Measurements from ENCODE around the gene ZNF521. TPM values are rescaled to one million over a fixed set of nuclear protein-coding genes. Genes with fewer than 3 reads are reported as not detected.

ZNF521 gene
- total RNA-seq, 1 donor from 2014 or later = 41.6 TPM

DNA sequence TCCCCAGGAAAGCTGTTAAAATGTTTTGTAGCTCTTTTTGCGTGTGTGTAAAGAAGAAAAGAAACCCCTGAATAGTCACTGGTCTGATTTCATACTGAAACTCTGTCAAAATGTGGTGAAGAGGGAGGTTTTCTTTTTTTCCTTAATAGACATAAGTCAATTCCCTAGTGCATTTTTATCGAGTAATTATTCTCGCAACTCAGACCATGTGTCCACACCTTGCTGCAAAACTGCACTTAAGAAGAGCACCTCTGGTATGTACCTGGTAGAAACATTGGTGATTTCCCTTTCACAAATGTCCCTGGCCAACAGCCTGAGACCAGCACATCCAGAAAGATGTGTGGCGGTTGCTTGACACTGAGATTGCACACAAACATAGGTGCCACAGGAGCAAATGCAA is 159.9 kb downstream of the ZNF521 start:
- Histone ChIP-seq H3K9me3 (no peaks in the 10 kb centered on the region), H3K36me3 (no peaks in the 10 kb centered on the region), H3K27ac (no peak overlapping the region), H3K4me3 (no peak overlapping the region), H3K27me3 (no peaks in the 10 kb centered on the region), H3K4me1 (no peaks in the 10 kb centered on the region)
- intact Hi-C loops (cut with DNase I) = no loop called here
- TF ChIP-seq, protein P1, sequence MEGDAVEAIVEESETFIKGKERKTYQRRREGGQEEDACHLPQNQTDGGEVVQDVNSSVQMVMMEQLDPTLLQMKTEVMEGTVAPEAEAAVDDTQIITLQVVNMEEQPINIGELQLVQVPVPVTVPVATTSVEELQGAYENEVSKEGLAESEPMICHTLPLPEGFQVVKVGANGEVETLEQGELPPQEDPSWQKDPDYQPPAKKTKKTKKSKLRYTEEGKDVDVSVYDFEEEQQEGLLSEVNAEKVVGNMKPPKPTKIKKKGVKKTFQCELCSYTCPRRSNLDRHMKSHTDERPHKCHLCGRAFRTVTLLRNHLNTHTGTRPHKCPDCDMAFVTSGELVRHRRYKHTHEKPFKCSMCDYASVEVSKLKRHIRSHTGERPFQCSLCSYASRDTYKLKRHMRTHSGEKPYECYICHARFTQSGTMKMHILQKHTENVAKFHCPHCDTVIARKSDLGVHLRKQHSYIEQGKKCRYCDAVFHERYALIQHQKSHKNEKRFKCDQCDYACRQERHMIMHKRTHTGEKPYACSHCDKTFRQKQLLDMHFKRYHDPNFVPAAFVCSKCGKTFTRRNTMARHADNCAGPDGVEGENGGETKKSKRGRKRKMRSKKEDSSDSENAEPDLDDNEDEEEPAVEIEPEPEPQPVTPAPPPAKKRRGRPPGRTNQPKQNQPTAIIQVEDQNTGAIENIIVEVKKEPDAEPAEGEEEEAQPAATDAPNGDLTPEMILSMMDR (IDR thresholded peaks at IDR 0.05) = no peak
- no peak for DNase-seq (ENCODE audit: low spot score in 2 of 2)

DNA sequence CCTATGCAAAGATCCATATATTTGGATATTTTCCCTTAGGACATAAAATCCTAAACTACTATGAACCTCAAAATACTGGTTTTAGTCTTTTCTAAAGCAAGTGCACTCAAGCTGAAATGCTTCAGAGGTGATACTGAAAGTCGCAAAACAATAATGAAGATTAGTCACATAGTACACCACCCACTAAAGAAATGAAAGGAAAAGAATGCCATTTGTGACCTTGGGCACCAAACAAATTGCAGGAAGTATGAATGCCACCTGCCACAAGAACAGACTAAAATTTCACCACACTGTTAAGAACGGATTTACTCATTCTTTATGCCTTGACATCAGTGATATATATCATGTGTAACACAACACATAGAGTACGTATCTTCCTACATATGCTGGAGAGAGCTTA is 161.5 kb downstream of the ZNF521 start:
- DNase-seq (ENCODE audit: low spot score in 2 of 2) = no peak
- Histone ChIP-seq H3K27me3 (no peaks in the 10 kb centered on the region), H3K9me3 (no peaks in the 10 kb centered on the region), H3K4me3 (no peak overlapping the region), H3K4me1 (no peaks in the 10 kb centered on the region), H3K27ac (no peak overlapping the region), H3K36me3 (no peaks in the 10 kb centered on the region)
- intact Hi-C loops (cut with DNase I) = no loop called here
- TF ChIP-seq, protein P1 (IDR thresholded peaks at IDR 0.05) = no peak

DNA sequence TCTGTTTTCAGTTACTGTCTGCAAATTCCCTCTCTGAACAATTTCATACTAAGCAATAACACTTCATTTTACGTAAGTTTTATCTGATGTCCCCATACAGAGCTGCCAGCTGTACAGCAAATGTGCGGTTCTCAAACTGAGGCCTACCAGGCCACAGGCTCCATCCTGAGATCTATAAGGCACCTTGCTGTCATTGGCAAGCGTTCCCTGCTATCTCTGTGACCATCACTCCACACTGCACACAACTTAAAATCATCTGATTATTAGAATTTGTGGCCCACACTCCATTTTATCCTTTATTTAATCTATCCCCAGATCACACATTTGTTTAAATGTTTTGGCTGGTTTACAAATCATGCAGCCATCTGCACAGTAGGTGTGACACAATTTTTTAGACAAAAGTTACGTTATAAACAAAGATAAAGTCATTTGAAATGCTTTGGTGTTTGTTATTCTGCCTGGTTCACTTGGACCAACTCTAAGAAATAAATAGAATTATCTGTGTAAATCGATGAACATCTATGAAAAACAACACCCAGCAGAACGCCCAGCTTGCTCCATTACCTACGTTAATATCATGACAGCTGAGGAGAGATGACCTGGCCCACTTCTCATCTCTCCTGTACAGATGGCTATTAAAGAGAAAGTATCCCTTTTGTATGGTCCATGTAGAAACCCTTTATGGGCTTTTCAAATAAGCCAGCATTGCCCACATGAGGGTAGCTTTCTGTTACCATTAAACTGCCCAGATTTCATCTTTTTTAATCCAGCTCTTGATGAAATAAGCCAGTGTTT is 162.4 kb downstream of the ZNF521 start:
- no peak overlapping the region for H3K27ac ChIP-seq
- no peaks in the 10 kb centered on the region for H3K9me3 ChIP-seq
- no peaks in the 10 kb centered on the region for H3K36me3 ChIP-seq
- no peaks in the 10 kb centered on the region for H3K27me3 ChIP-seq
- no peak for DNase-seq (ENCODE audit: low spot score in 2 of 2)
- TF ChIP-seq, protein P1 (IDR thresholded peaks at IDR 0.05) = no peak
- intact Hi-C loops (cut with DNase I) = no loop called here
- H3K4me1 ChIP-seq = no peaks in the 10 kb centered on the region
- H3K4me3 ChIP-seq = no peak overlapping the region

DNA sequence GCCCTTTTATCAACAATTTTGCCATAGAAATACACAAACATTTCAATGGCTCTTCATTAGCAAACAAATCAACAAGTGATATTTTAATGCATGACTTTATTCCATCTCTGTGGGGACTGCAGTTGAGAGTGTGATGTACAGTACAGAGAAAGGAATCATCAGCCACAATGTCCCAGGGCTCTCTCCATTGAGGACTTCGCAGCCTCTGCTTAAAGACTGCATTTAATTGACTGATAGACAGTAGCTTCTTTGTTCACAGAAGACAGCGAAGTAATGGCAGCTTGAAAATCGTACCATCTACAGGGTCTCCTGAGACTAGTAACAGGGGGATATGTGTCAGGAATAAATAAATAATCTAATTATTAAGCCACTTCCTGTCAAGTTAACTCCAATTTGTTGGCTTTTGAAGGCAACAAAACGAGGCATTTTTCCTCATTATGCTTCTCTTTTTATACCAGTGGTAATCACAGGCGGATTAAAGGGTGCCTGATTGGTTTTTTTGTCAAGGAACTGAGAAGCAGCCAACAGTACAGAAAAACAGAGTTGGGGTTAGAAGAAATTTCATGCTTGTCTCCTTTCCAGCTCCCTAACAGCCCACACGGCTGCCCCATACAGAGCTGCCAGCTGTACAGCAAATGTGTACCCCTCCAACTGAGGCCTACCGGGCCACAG is 164.3 kb downstream of the ZNF521 start:
- Histone ChIP-seq H3K9me3 (no peaks in the 10 kb centered on the region), H3K36me3 (no peaks in the 10 kb centered on the region), H3K27me3 (no peaks in the 10 kb centered on the region), H3K4me1 (no peaks in the 10 kb centered on the region), H3K4me3 (no peak overlapping the region), H3K27ac (no peak overlapping the region)
- intact Hi-C loops (cut with DNase I) = no loop called here
- DNase-seq (ENCODE audit: low spot score in 2 of 2) = no peak
- TF ChIP-seq, protein P1 (IDR thresholded peaks at IDR 0.05) = no peak

DNA sequence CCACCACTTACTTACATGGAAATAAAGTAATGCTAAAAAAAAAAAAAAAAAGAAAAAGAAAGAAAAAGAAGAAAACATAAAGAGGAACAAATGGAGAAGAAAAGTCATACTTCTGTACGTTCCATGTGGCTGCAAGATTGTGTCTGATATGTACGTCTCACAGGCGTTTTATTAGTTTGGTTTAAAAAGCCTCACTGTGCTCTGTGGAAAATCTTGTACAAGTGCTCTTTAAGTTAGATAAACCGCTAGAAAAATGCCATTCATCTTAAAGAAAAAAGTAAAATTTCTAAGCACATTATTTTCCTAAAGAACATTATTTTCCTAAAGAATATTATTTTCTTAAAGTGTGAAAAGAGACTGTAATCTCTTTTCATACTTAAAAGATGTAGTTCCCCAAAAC is 165.1 kb downstream of the ZNF521 start:
- H3K27ac ChIP-seq = no peak overlapping the region
- intact Hi-C loops (cut with DNase I) = no loop called here
- no peaks in the 10 kb centered on the region for H3K4me1 ChIP-seq
- H3K4me3 ChIP-seq = no peak overlapping the region
- no peaks in the 10 kb centered on the region for H3K27me3 ChIP-seq
- no peak for DNase-seq (ENCODE audit: low spot score in 2 of 2)
- no peaks in the 10 kb centered on the region for H3K36me3 ChIP-seq
- TF ChIP-seq, protein P1 (IDR thresholded peaks at IDR 0.05) = no peak
- no peaks in the 10 kb centered on the region for H3K9me3 ChIP-seq
